GM18868 (cell line): ENCODE data around the gene ABHD10.
"Not testable (repeated sequence)": the region's sequence is repeated elsewhere in the genome, so short reads cannot be mapped to it uniquely, and the experiment has no call there.

Experiments
- ATAC-seq: cut with Tn5 transposase; IDR thresholded peaks from one replicate; pipeline ENCODE4 v1.9.1; 2021; ENCODE audit warnings: mild to moderate bottlenecking, moderate library complexity; ENCODE audit not compliant: unreplicated experiment

The ABHD10 gene

GRCh38 chr3:112020674-112021085 is 41.9 kb downstream of the ABHD10 start:
- no peak for ATAC-seq

- ATAC-seq = no peak
Observed at GRCh38 chr3:112027142-112027541, 48.3 kb downstream of the ABHD10 start.

GRCh38 chr3:112027826-112028225 is 49.0 kb downstream of the ABHD10 start:
- no peak for ATAC-seq

- ATAC-seq = no peak
Observed at GRCh38 chr3:112030901-112031300, 52.1 kb downstream of the ABHD10 start.

GRCh38 chr3:112032098-112032731 is 53.4 kb downstream of the ABHD10 start:
- no peak for ATAC-seq

- ATAC-seq = no peak
Observed at GRCh38 chr3:112034436-112034835, 55.6 kb downstream of the ABHD10 start, which contains the start of gene TMPRSS7. TMPRSS7 (plus strand) TSS chr3:112034736; CDS start chr3:112034846, 110 bp downstream.

GRCh38 chr3:112035241-112035640 is 56.4 kb downstream of the ABHD10 start:
- ATAC-seq = no peak

GRCh38 chr3:112037194-112037593 is 58.4 kb downstream of the ABHD10 start:
- not testable (repeated sequence) for ATAC-seq

GRCh38 chr3:112038863-112039262 is 60.0 kb downstream of the ABHD10 start:
- ATAC-seq = peak; percentile 71

GRCh38 chr3:112041321-112041720 is 62.5 kb downstream of the ABHD10 start:
- no peak for ATAC-seq

- ATAC-seq = no peak
Observed at GRCh38 chr3:112042842-112043280, 64.0 kb downstream of the ABHD10 start.
